A549 (cell line): ENCODE measurements around the gene GNG12. TPM values are rescaled to one million over a fixed set of nuclear protein-coding genes. Genes with fewer than 3 reads are reported as not detected.

Experiments
- ATAC-seq, 2 experiments: fragments of 200-7000 bp in 1 of 2; fragments of >200 bp in 1 of 2; cut with Nextera tagmentation in 1 of 2; cut with Tn5 transposase in 1 of 2; 3 replicates each; pipeline versions ENCODE4 v1.8.0 to v1.9.1; 2018 to 2020; ENCODE audit warnings: mild to moderate bottlenecking in 1 of 2, moderate library complexity in 1 of 2
- CTCF ChIA-PET: fragments of 300-600 bp; sonication (Branson Sonifier 250); formaldehyde crosslinking; extraction: SDS; loops from one replicate; lab custom pipeline; 2021; ENCODE audit warnings: antibody characterized with exemption, inconsistent platforms; lab: Yijun Ruan, JAX
- POLR2A ChIA-PET: fragments of 350-600 bp; formaldehyde crosslinking; extraction: SDS; loops from one replicate; lab custom pipeline; 2021; ENCODE audit warnings: antibody characterized with exemption, inconsistent platforms; lab: Yijun Ruan, JAX
- DNase-seq, 2 experiments: peaks; one replicate each; pipeline versions ENCODE4 v3.0.0 to v3.0.0-alpha.2; 2011 to 2016; ENCODE audit warnings: low read depth in 1 of 2, low spot score in 1 of 2
- FAIRE-seq: peaks from 2 replicates; lab custom pipeline; 2011; peaks lifted over from hg19 to GRCh38; lab: Jason Lieb, UNC
- H3K27ac ChIP-seq, 2 experiments: fragments of >200 bp; sonication (Bioruptor Twin); formaldehyde crosslinking; 3 replicates each; pipeline ENCODE4 v1.5.1; 2016 to 2017
- H3K4me1 ChIP-seq: fragments of >200 bp; sonication (Bioruptor Twin); formaldehyde crosslinking; 3 replicates; pipeline ENCODE4 v1.6.1; 2016
- H3K4me2 ChIP-seq: fragments of >200 bp; sonication (Bioruptor Twin); formaldehyde crosslinking; 3 replicates; pipeline ENCODE4 v1.6.1; 2016
- H3K4me3 ChIP-seq: fragments of >200 bp; sonication (Bioruptor Twin); formaldehyde crosslinking; 3 replicates; pipeline ENCODE4 v1.5.1; 2016
- H3K9me3 ChIP-seq: fragments of >200 bp; sonication (Bioruptor Twin); formaldehyde crosslinking; 3 replicates; pipeline ENCODE4 v1.6.1; 2016
- BCL3 ChIP-seq: fragments of >200 bp; sonication (Bioruptor Twin); formaldehyde crosslinking; IDR thresholded peaks from 3 replicates; pipeline ENCODE4 v1.6.1; 2016
- CBX8 ChIP-seq: fragments of 200-600 bp; sonication (generic); IDR thresholded peaks from 2 replicates; pipeline ENCODE4 v1.6.1; 2016
- CHD2 ChIP-seq: fragments of 150-350 bp; IDR thresholded peaks from 2 replicates; pipeline ENCODE4 v1.6.1; 2014; ENCODE audit warnings: low read length; ENCODE audit not compliant: partially characterized antibody
- CTCF ChIP-seq: fragments of >200 bp; sonication (Bioruptor Twin); formaldehyde crosslinking; IDR thresholded peaks from 3 replicates; pipeline ENCODE4 v1.5.1; 2016
- EHF ChIP-seq: fragments of 250-450 bp; sonication (Bioruptor Pico); IDR thresholded peaks from 2 replicates; pipeline ENCODE4 v1.5.0; 2020; ENCODE audit warnings: mild to moderate bottlenecking
- EP300 ChIP-seq, 2 experiments: fragments of >200 bp; sonication (Bioruptor Twin); formaldehyde crosslinking; IDR thresholded peaks; 2 replicates in 1 of 2; 3 replicates in 1 of 2; pipeline ENCODE4 v1.6.1; 2016 to 2017
- ESRRA ChIP-seq: fragments of 150-350 bp; IDR thresholded peaks from 2 replicates; pipeline ENCODE4 v1.6.1; 2014; ENCODE audit warnings: mild to moderate bottlenecking, low read length, borderline replicate concordance
- FOSL2 ChIP-seq, 2 experiments: fragments of 450-650 bp in 1 of 2; fragments of >200 bp in 1 of 2; sonication (Bioruptor Twin) in 1 of 2; formaldehyde crosslinking; IDR thresholded peaks; 2 replicates each; pipeline versions ENCODE4 v1.5.0 to v1.6.1; 2016 to 2020; ENCODE audit warnings: mild to moderate bottlenecking in 1 of 2, moderate library complexity in 1 of 2
- GATA3 ChIP-seq: IDR thresholded peaks from 2 replicates; pipeline ENCODE4 v1.6.1; 2012; ENCODE audit warnings: borderline replicate concordance
- HOXB13 ChIP-seq: fragments of 250-450 bp; sonication (Bioruptor Pico); IDR thresholded peaks from 2 replicates; pipeline ENCODE4 v1.5.0; 2020; ENCODE audit warnings: low read depth, mild to moderate bottlenecking, moderate library complexity
- JUN ChIP-seq, 2 experiments: fragments of >200 bp; sonication (Bioruptor Twin); formaldehyde crosslinking; IDR thresholded peaks; 2 replicates in 1 of 2; 3 replicates in 1 of 2; pipeline ENCODE4 v1.6.1; 2016 to 2017
- JUNB ChIP-seq: fragments of >200 bp; sonication (Bioruptor Twin); formaldehyde crosslinking; IDR thresholded peaks from 2 replicates; pipeline ENCODE4 v1.6.1; 2016
- NPAS2 ChIP-seq: fragments of 250-450 bp; sonication (Bioruptor Pico); IDR thresholded peaks from 2 replicates; pipeline ENCODE4 v1.8.0; 2022; ENCODE audit warnings: mild to moderate bottlenecking, moderate library complexity, borderline replicate concordance
- NR3C1 ChIP-seq: fragments of >200 bp; sonication (Bioruptor Twin); formaldehyde crosslinking; IDR thresholded peaks from 3 replicates; pipeline ENCODE4 v1.6.1; 2017
- POLR2A ChIP-seq: IDR thresholded peaks from 2 replicates; pipeline ENCODE4 v1.6.1; 2012; ENCODE audit warnings: mild to moderate bottlenecking, low read length
- POLR2AphosphoS2 ChIP-seq: conservative IDR thresholded peaks from 2 replicates; pipeline ENCODE4 v1.6.1; 2012; ENCODE audit warnings: low read length, improper control_type of control experiment, inconsistent platforms
- RAD21 ChIP-seq, 2 experiments: fragments of >200 bp in 1 of 2; sonication (Bioruptor Twin) in 1 of 2; formaldehyde crosslinking in 1 of 2; IDR thresholded peaks in 1 of 2; conservative IDR thresholded peaks in 1 of 2; 2 replicates in 1 of 2; 3 replicates in 1 of 2; pipeline ENCODE4 v1.6.1; 2012 to 2018; ENCODE audit warnings: inconsistent platforms in 1 of 2
- RCOR1 ChIP-seq: fragments of 150-350 bp; IDR thresholded peaks from 2 replicates; pipeline ENCODE4 v1.6.1; 2014; ENCODE audit warnings: antibody characterized with exemption, low read length, low read depth
- RFX5 ChIP-seq: fragments of 450-650 bp; IDR thresholded peaks from 2 replicates; pipeline ENCODE4 v1.7.1; 2014; ENCODE audit warnings: antibody characterized with exemption, mild to moderate bottlenecking, moderate library complexity
- RNF2 ChIP-seq: fragments of 200-600 bp; sonication (generic); IDR thresholded peaks from 2 replicates; pipeline ENCODE4 v1.6.1; 2016; ENCODE audit warnings: low read depth, mild to moderate bottlenecking, antibody characterized with exemption, moderate library complexity, borderline replicate concordance
- SMC3 ChIP-seq: fragments of >200 bp; sonication (Bioruptor Twin); formaldehyde crosslinking; IDR thresholded peaks from 3 replicates; pipeline ENCODE4 v1.6.1; 2018; ENCODE audit warnings: inconsistent platforms
- SREBF2 ChIP-seq: fragments of 450-650 bp; IDR thresholded peaks from 2 replicates; pipeline ENCODE4 v1.6.1; 2014; ENCODE audit warnings: mild to moderate bottlenecking, moderate library complexity
- TFCP2L1 ChIP-seq: fragments of 250-450 bp; sonication (Bioruptor Pico); IDR thresholded peaks from 2 replicates; pipeline ENCODE4 v1.5.0; 2021; ENCODE audit warnings: mild to moderate bottlenecking
- USF2 ChIP-seq: fragments of 450-650 bp; IDR thresholded peaks from 2 replicates; pipeline ENCODE4 v1.6.1; 2014; ENCODE audit warnings: antibody characterized with exemption
- ZC3H11A ChIP-seq: fragments of 450-650 bp; IDR thresholded peaks from 2 replicates; pipeline ENCODE4 v1.6.1; 2014; ENCODE audit warnings: antibody characterized with exemption, mild to moderate bottlenecking
- ZFP36 ChIP-seq: fragments of 450-650 bp; IDR thresholded peaks from 2 replicates; pipeline ENCODE4 v1.6.1; 2014; ENCODE audit warnings: borderline replicate concordance; ENCODE audit not compliant: partially characterized antibody
- ZSCAN20 ChIP-seq: fragments of 250-450 bp; sonication (Bioruptor Pico); IDR thresholded peaks from 2 replicates; pipeline ENCODE4 v1.8.0; 2022; ENCODE audit warnings: mild to moderate bottlenecking, moderate library complexity
- WGBS: methylation state at CpG from one replicate; pipeline ENCODE4 v1.1.6; 2017; ENCODE audit errors: missing lambda C conversion rate; 5-methylcytosine and 5-hydroxymethylcytosine counted together
- polyA plus RNA-seq, 4 experiments: library from polyadenylated mRNA; depleted of rRNA in 3 of 4; stranded (reverse); fragments of >200 nt; fragmentation: RNase III in 1 of 4; extraction: RNeasy Plus Mini Kit Qiagen cat#74134 plus additional on column Dnase treatment in 1 of 4; gene quantifications; 2 replicates in 3 of 4; 3 replicates in 1 of 4; pipeline ENCODE4 v1.2.3, GENCODE V29; 2011 to 2017

The GNG12 gene
- polyA plus RNA-seq, 2 of the 4 experiments (the other 2 are of a cell fraction), result 91.8 to 132 TPM

- WGBS, result 97% methylated on average over 4 of the region's 4 CpGs
- Histone ChIP-seq H3K4me3 (no peak overlapping the region), H3K9me3 (no peaks in the 10 kb centered on the region), H3K4me1 (peaks cover 35% of the 10 kb centered on the region), H3K27ac (no peak overlapping the region), H3K4me2 (no peak overlapping the region)
- CTCF ChIA-PET, result interaction anchor here (1.0 to 1.2 kb wide), 2 partner anchors 8 to 13 kb away, joined by 3 to 4 read pairs; no protein-coding TSS in a partner anchor
- ATAC-seq (no peak), FAIRE-seq (no peak), DNase-seq (no peak)
- POLR2A ChIA-PET, result no interaction called here
- TF ChIP-seq ESRRA (no peak), USF2 (no peak)
Observed at GRCh38 chr1:67773462-67773861, 59.8 kb downstream of the GNG12 start.

- no peak for FAIRE-seq
- Histone ChIP-seq H3K4me1 (peaks cover 48% of the 10 kb centered on the region), H3K4me2 (peak overlapping the region; percentile 39; the same call in 2 of the 3 replicates), H3K27ac (peak overlapping the region; percentile 32 to 84; a peak in 5 of 6 replicates), H3K4me3 (no peak overlapping the region), H3K9me3 (no peaks in the 10 kb centered on the region)
- TF ChIP-seq EHF (CRISPR knock-in tag) (no peak), JUNB (no peak), BCL3 (no peak), RAD21 (conservative IDR thresholded peaks at IDR 0.05 in 1 of 2, IDR thresholded peaks at IDR 0.05 in 1 of 2) (no peak), POLR2AphosphoS2 (no peak), ZC3H11A (no peak), JUN (IDR thresholded peaks at IDR 0.05) (no peak), CBX8 (no peak), ZSCAN20 (CRISPR knock-in tag) (no peak), NR3C1 (no peak), ZFP36 (no peak), TFCP2L1 (CRISPR knock-in tag) (no peak), CHD2 (no peak), RFX5 (no peak), RCOR1 (no peak)
- no peak for DNase-seq
- CTCF ChIA-PET, result interaction anchor here (0.8 to 2.9 kb wide), 19 partner anchors 8 to 345 kb away, joined by 3 to 16 read pairs (median 4); no protein-coding TSS in a partner anchor
- POLR2A ChIA-PET, result interaction anchor here (0.8 to 1.0 kb wide), 2 partner anchors 11 to 60 kb away, joined by 3 read pairs; no protein-coding TSS in a partner anchor
- ATAC-seq, result no peak
- WGBS, result 55% methylated on average over 1 of the region's 1 CpG
Observed at GRCh38 chr1:67771749-67772148, 61.5 kb downstream of the GNG12 start.

GRCh38 chr1:67771152-67771551 lies 62.1 kb downstream of the GNG12 start:
- H3K27ac ChIP-seq, result peak overlapping the region; percentile 63 to 84; a peak in 4 of 6 replicates
- FAIRE-seq, result no peak

More at GRCh38 chr1:67771152-67771551, 62.1 kb downstream of the GNG12 start:
- no peaks in the 10 kb centered on the region for H3K9me3 ChIP-seq
- WGBS, result 59% methylated on average over 6 of the region's 6 CpGs
- peak overlapping the region; percentile 39 for H3K4me2 ChIP-seq
- peak; percentile 68 to 74 for ATAC-seq
- peaks cover 54% of the 10 kb centered on the region for H3K4me1 ChIP-seq
- no peak overlapping the region for H3K4me3 ChIP-seq
- CTCF ChIA-PET, result interaction anchor here (0.8 to 2.9 kb wide), 20 partner anchors 9 to 346 kb away, joined by 3 to 16 read pairs (median 4); no protein-coding TSS in a partner anchor
- DNase-seq, result peak in 1 of 2 experiments; percentile 68
- POLR2A ChIA-PET, result interaction anchor here (0.6 to 1.0 kb wide), 3 partner anchors 10 to 84 kb away, joined by 3 to 4 read pairs (median 3); no protein-coding TSS in a partner anchor
- TF ChIP-seq SMC3 (0 out of 3 replicates have a peak, but pooled peaks have one; percentile 20), SREBF2 (no peak), FOSL2 (IDR thresholded peaks at IDR 0.05) (no peak), FOSL2 (CRISPR knock-in tag; IDR thresholded peaks at IDR 0.05) (peak; percentile 35; the same call in 1 of the 2 replicates), NPAS2 (CRISPR knock-in tag) (no peak), CTCF (peak; percentile 38; the same call in 2 of the 3 replicates), POLR2A (no peak), RAD21 (conservative IDR thresholded peaks at IDR 0.05 in 1 of 2, IDR thresholded peaks at IDR 0.05 in 1 of 2) (peak; percentile 31 to 32; a peak in 2 of 5 replicates), HOXB13 (CRISPR knock-in tag) (no peak), GATA3 (peak; percentile 44; the same call in 1 of the 2 replicates), ZFP36 (peak; percentile 47), RNF2 (no peak), JUNB (peak; percentile 57), EP300 (IDR thresholded peaks at IDR 0.05) (no peak)
